GM10266 (cell line): ENCODE measurements around the gene PPP1R14C.

Source experiments
- DNase-seq: peaks from one replicate; pipeline ENCODE4 v3.0.0; 2012; ENCODE audit errors: extremely low spot score
- CTCF ChIP-seq: IDR thresholded peaks from 2 replicates; pipeline ENCODE4 v1.5.1; 2012; ENCODE audit warnings: mild to moderate bottlenecking, low read depth; ENCODE audit not compliant: control insufficient read depth, insufficient read depth; ENCODE audit errors: missing control alignments

PPP1R14C gene

GRCh38 chr6:150238336-150238741, 95.5 kb downstream of the PPP1R14C start:
- no peak for DNase-seq
- TF ChIP-seq CTCF: no peak

- no peak for DNase-seq
- TF ChIP-seq CTCF: no peak
These were observed 96.1 kb downstream of the PPP1R14C start for GRCh38 chr6:150238846-150239407.

- DNase-seq: peak; percentile 30
These were observed 98.9 kb downstream of the PPP1R14C start for GRCh38 chr6:150241756-150242155.

DNA sequence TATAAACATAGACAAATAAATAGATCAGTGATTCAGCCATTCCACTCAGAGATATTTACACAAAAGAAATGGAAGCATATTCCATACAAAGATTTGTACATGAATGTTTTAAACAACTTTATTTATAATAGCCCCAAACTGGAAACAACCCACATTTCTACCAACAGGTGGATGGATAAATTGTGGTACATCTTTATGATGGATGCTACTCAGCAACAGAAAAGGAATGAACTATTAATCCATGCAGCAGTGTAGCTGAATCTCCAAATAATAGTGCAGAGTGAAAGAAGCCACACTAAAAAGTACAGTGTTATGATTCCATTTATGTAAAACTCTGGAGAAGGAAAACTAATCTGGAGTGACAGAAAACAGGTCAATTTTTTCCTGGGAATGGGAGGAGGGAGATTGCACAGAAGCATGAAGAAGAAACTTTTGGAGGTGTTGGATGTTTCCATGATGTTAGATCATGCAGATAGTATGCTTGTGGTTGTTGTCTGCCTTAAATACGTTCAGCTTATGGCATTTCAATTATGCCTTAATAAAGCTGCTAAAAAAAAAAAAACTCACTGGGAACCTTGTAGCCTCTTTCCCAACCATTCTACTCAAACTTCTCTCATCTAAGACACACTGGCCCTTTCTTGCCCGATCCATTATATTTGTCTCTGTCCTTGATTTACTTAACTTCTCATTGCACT, 100.9 kb downstream of the PPP1R14C start:
- DNase-seq: no peak
- TF ChIP-seq CTCF: no peak

GRCh38 chr6:150245148-150245935, 102.5 kb downstream of the PPP1R14C start:
- TF ChIP-seq CTCF: no peak
- DNase-seq: no peak

- no peak for DNase-seq
- no peak for TF ChIP-seq CTCF
These were observed 105.0 kb downstream of the PPP1R14C start for GRCh38 chr6:150247803-150248202.

- no peak for DNase-seq
- TF ChIP-seq CTCF: no peak
These were observed 105.5 kb downstream of the PPP1R14C start for GRCh38 chr6:150248300-150248699.
